GM19193 (cell line): Measurements from ENCODE around the gene ADGRB3.

Experiments used
- POLR2A ChIP-seq: IDR thresholded peaks from 4 replicates; pipeline ENCODE4 v1.6.1; 2011; ENCODE audit not compliant: insufficient read depth, insufficient read length; ENCODE audit errors: extremely low read depth

Gene ADGRB3

GRCh38 chr6:69072796-69073195, 437.7 kb downstream of the ADGRB3 start:
- TF ChIP-seq POLR2A, result no peak

GRCh38 chr6:69084746-69085335, 449.8 kb downstream of the ADGRB3 start:
- no peak for TF ChIP-seq POLR2A

GRCh38 chr6:69086689-69087088, 451.6 kb downstream of the ADGRB3 start:
- no peak for TF ChIP-seq POLR2A

DNA sequence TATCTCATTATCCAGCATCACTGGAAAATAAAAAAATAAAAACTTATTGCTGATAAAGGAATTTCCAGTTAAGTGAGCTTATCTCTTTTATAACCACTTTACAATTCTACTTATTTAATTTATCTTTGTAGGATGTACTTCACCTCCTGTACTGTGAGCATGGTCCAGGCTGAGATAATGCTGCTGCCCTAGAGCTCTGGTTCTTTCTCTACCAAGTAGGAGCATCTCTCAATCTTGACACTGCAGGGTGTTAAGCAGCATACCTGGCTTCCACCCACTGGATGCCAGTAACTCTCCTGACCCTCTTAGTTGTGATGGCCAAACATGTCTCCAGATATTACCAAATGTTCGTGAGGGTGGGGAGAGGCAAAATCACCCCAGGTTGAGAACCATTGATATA, 454.5 kb downstream of the ADGRB3 start:
- TF ChIP-seq POLR2A, result no peak

DNA sequence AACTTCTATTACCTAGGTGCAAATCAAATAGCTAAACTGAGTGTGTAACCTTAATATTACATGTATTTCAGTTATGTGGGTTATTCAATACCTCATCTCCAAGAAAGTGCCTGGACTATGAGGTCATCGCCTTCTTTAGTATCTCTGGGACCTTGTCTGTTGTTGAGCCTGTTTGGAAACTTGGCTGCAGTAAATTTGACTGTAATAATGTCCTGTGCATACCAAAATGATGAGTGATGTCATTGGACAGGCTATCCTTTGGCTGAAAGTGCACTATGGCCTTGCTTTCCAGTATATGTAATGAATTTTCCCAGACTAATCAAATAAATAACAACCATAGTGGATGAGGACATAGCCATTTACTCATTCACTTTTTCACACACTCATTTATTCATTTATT, 455.1 kb downstream of the ADGRB3 start:
- no peak for TF ChIP-seq POLR2A

DNA sequence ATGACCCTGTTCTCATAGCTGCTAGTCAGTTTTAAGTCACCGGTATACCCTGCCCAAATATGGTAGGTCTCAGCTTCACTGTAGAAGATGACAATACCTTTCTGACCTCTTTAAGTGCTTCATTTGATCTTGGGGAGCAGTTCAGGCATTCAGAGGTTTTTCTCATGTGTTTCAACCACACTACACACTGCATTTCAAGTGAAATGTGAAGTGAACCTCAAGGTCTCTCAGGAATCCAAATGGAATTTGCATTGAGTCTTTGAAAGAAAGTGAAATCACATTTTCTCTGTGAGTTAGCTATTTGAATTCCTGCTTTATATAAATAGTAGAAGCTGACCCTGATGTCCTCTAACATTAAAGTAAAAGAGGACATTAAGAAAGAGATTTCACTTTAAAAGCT, 461.6 kb downstream of the ADGRB3 start:
- TF ChIP-seq POLR2A, result no peak

- TF ChIP-seq POLR2A, result no peak
Measured at GRCh38 chr6:69097948-69098347, 462.9 kb downstream of the ADGRB3 start.

- TF ChIP-seq POLR2A, result no peak
Measured at GRCh38 chr6:69098910-69099309, 463.8 kb downstream of the ADGRB3 start.

DNA sequence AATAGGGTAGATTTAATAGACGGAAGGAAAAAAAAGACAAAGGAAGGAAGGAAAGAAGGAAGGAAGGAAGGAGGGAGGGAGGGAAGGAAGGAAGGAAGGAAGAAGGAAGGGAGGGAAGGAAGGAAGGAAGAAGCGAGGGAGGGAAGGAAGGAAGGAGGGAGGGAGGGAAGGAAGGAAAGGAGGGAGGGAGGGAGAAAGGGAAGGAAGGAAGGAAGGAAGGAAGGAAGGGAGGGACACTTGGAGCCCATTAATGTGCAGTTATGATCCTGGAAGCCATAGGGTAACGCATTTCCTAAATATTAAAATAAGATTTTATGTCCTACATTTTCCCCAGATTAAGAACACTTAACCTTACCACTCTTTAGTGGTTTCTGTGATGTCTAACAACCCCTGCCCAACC, 465.7 kb downstream of the ADGRB3 start:
- no peak for TF ChIP-seq POLR2A

GRCh38 chr6:69102416-69102815, 467.3 kb downstream of the ADGRB3 start:
- no peak for TF ChIP-seq POLR2A

DNA sequence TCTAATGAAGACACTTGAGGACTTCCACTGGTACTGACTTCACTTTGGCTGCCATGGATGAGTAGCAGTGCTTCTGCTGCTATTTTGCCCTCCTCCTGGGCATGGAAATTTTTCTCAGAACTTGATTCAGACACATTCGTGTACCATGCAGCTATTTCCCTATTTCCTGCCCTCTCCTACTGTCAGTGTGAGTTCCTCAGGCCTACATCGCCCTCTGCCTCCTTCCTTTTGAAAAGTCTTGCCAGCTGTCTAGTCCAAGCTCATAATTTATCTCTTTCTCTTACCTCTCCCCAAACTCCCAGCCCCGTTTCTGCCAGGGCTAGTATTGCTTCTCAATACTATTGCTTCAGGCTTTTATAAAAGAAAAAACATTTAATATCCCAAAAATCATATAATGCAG, 470.2 kb downstream of the ADGRB3 start:
- TF ChIP-seq POLR2A, result no peak

- TF ChIP-seq POLR2A, result no peak
Measured at GRCh38 chr6:69106511-69106910, 471.4 kb downstream of the ADGRB3 start.

DNA sequence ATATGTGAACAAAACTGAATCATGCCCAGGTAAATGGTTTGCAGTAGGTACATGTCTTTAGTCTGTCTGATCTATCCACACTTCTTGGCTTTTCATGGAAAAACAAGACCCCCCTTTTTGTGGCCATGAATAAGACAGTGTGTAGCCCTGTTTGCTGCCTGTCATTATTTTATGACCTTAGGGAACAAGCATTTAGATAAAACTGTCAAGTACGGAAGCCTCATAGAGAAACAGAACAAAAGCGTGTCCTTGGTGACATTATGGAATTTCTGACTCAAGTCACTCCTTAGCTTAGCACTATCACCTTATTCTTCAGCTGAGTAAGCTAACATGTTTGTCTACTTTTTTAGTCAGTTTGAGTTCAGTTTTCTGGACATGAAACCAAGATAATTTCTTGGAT, 476.2 kb downstream of the ADGRB3 start:
- no peak for TF ChIP-seq POLR2A

DNA sequence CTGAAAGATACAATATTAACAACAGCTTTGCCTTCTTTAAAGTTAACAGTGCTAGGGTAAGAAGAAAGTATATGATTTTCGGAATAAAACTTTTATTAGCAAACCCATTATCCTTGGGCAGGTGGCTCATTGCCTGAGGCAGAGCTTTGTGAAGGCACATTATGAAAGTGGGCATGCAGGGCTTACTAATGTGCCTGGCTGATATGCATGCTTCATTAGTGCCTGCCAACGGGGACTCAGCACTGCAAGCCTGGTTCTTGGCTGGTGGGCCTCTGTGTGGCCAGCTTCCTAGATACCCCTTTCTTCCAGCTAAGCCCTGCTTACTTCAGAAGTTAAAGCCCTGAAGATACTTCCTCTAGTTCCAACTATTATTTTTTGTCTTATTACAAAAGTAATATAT, 481.6 kb downstream of the ADGRB3 start:
- no peak for TF ChIP-seq POLR2A

DNA sequence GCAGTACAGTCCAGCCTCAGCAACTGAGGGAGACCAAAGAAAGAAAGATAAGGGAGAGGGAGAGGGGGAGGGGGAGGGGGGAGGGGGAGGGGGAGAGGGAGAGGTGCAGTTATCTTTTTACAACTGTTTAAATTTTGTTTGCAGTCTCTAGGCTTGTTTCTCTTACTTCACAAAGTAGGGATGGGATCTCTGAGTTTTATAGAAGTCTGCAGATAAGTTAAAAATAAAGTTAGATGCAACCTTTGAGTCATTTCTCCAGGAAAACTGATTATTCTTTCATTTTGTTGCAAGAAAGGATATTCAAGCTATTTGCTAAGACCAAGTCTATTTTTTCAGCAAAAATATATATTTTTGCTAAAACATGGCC, 487.3 kb downstream of the ADGRB3 start:
- no peak for TF ChIP-seq POLR2A

DNA sequence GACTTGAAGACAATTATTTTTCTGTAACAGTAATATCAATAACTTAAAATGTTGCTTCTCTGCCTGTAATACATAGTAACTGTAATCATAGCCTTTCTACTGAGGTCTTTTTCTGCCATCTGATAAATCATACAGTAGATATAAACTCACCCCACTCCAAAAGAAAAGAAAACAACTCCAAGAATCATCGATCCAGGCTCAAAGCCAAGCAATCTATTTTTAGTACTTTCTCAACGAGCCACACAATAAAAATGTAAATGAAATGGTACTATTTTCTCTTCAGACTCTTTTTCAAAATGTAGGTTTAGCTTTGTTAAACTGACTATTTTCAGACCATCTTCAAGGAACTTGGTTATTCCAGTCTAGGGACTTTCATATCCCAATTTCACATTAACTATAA, 493.3 kb downstream of the ADGRB3 start:
- TF ChIP-seq POLR2A, result no peak

- TF ChIP-seq POLR2A, result no peak
Measured at GRCh38 chr6:69129046-69129445, 494.0 kb downstream of the ADGRB3 start.

DNA sequence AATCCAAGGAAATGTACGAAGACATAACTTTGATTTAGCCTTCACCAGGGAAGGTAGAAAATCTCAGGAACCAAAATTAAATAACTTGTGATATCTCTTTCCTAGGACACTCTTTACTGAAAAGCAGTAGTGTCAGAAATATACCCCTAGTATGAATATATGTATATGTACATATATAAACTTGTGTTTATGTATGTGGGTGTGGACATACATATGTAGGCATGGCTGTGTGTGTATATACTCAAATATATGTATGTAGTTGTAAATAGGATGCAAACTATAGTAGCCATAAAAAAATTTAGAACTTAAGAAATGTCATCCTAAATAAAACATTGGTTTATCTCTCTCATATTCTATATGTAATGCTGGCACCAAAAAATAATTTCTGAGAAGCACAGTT, 500.8 kb downstream of the ADGRB3 start:
- TF ChIP-seq POLR2A, result no peak

- TF ChIP-seq POLR2A, result no peak
Measured at GRCh38 chr6:69138148-69138547, 503.1 kb downstream of the ADGRB3 start.
